D341Med (cell line): Measurements from ENCODE around the gene ELOVL1.
"Not testable (repeated sequence)": the region's sequence is repeated elsewhere in the genome, so short reads cannot be mapped to it uniquely, and the experiment has no call there.

Source experiments
- DNase-seq: peaks from one replicate; pipeline ENCODE4 v3.0.0; 2012; ENCODE audit warnings: low spot score

ELOVL1 gene

GRCh38 chr1:43381612-43382011 lies 13.8 kb upstream of the ELOVL1 start:
- DNase-seq, result no peak

GRCh38 chr1:43379476-43379875 lies 11.7 kb upstream of the ELOVL1 start:
- DNase-seq, result no peak

GRCh38 chr1:43377831-43378230 lies 10.0 kb upstream of the ELOVL1 start:
- DNase-seq, result no peak

GRCh38 chr1:43376723-43377235 lies 9.0 kb upstream of the ELOVL1 start:
- no peak for DNase-seq

GRCh38 chr1:43373066-43373940 lies 5.5 kb upstream of the ELOVL1 start:
- DNase-seq, result no peak

GRCh38 chr1:43372172-43372571 lies 4.4 kb upstream of the ELOVL1 start:
- no peak for DNase-seq

GRCh38 chr1:43370564-43370963 lies 2.8 kb upstream of the ELOVL1 start:
- DNase-seq, result no peak

- DNase-seq, result not testable (repeated sequence)
Observed at GRCh38 chr1:43369779-43370178, 2.0 kb upstream of the ELOVL1 start.

- no peak for DNase-seq
Observed at GRCh38 chr1:43368646-43369020, 822 bp upstream of the ELOVL1 start.

GRCh38 chr1:43367026-43367903 lies 546 bp downstream of the ELOVL1 start:
- DNase-seq, result peak; percentile 52

GRCh38 chr1:43366601-43367025 lies 1.2 kb downstream of the ELOVL1 start:
- DNase-seq, result no peak

- DNase-seq, result no peak
Observed at GRCh38 chr1:43366179-43366578, 1.6 kb downstream of the ELOVL1 start.

- no peak for DNase-seq
Observed at GRCh38 chr1:43365678-43366077, 2.1 kb downstream of the ELOVL1 start.

GRCh38 chr1:43363935-43364525 lies 3.8 kb downstream of the ELOVL1 start:
- no peak for DNase-seq

- DNase-seq, result no peak
Observed at GRCh38 chr1:43363283-43363934, 4.4 kb downstream of the ELOVL1 start.

GRCh38 chr1:43360616-43361015 lies 7.2 kb downstream of the ELOVL1 start:
- no peak for DNase-seq

GRCh38 chr1:43359696-43360095 lies 8.1 kb downstream of the ELOVL1 start:
- no peak for DNase-seq

- DNase-seq, result peak; percentile 93
Observed at GRCh38 chr1:43358746-43359693, 8.8 kb downstream of the ELOVL1 start, which contains the start of gene CDC20. Gene CDC20, plus strand, starts transcription at chr1:43358981. Its CDS starts 235 bp downstream, at chr1:43359216.

- peak; percentile 60 for DNase-seq
Observed at GRCh38 chr1:43358121-43358745, 9.6 kb downstream of the ELOVL1 start.

- no peak for DNase-seq
Observed at GRCh38 chr1:43357251-43357650, 10.6 kb downstream of the ELOVL1 start.
